ENCODE data around the gene AP5S1. TPM values are rescaled to one million over a fixed set of nuclear protein-coding genes. Genes with fewer than 3 reads are reported as not detected.

Gene AP5S1
- total and polyA plus RNA-seq, 2 of the 13 experiments (the other 11 are each of a cell fraction or from before 2014, with no cell fraction given) = 7.9 to 23.2 TPM

GRCh38 chr20:3811467-3812258 lies 8.7 kb upstream of the AP5S1 start (continued):
- peak; percentile 63; the same call in 1 of the 2 replicates for TF ChIP-seq ZBTB2 (CRISPR knock-in tag; IDR thresholded peaks at IDR 0.05; ENCODE audit: low read depth)
- no peak for TF ChIP-seq SCMH1 (CRISPR knock-in tag; IDR thresholded peaks at IDR 0.05; ENCODE audit: borderline replicate concordance)
- TF ChIP-seq NR3C1 (CRISPR knock-in tag; IDR thresholded peaks at IDR 0.05) = no peak
- no peak for TF ChIP-seq ATM (IDR thresholded peaks at IDR 0.05; ENCODE audit: borderline replicate concordance)
- peak; percentile 60 for TF ChIP-seq YY1 (IDR thresholded peaks at IDR 0.05; ENCODE audit: insufficient read depth, insufficient replicate concordance, low read depth, low read length)
- peak; percentile 84 for TF ChIP-seq RARA (CRISPR knock-in tag; IDR thresholded peaks at IDR 0.05)
- no peak for TF ChIP-seq ZFP82 (CRISPR knock-in tag; IDR thresholded peaks at IDR 0.05; ENCODE audit: borderline replicate concordance)
- TF ChIP-seq ZNF597 (CRISPR knock-in tag; IDR thresholded peaks at IDR 0.05) = no peak
- TF ChIP-seq TCF12 (IDR thresholded peaks at IDR 0.05) = no peak
- TF ChIP-seq TCF12 (CRISPR knock-in tag; IDR thresholded peaks at IDR 0.05) = no peak
- TF ChIP-seq IRF1 (CRISPR knock-in tag; IDR thresholded peaks at IDR 0.05; ENCODE audit: low read depth) = no peak; the same call in 1 of the 2 replicates
- peak; percentile 67; the same call in 1 of the 2 replicates for TF ChIP-seq ZNF629 (CRISPR knock-in tag; conservative IDR thresholded peaks at IDR 0.05)
- peak; percentile 36 for TF ChIP-seq CTCF (CRISPR knock-in tag; IDR thresholded peaks at IDR 0.05)
- peak; percentile 82 for TF ChIP-seq GATAD1 (CRISPR knock-in tag; IDR thresholded peaks at IDR 0.05)
- TF ChIP-seq RNF219 (CRISPR knock-in tag; IDR thresholded peaks at IDR 0.05) = peak; percentile 70; the same call in 1 of the 2 replicates
- peak; percentile 89 for TF ChIP-seq ZNF768 (CRISPR knock-in tag; IDR thresholded peaks at IDR 0.05)
- TF ChIP-seq ZNF761 (CRISPR knock-in tag; conservative IDR thresholded peaks at IDR 0.05) = peak; percentile 92
- TF ChIP-seq POGK (CRISPR knock-in tag; conservative IDR thresholded peaks at IDR 0.05) = peak; percentile 98
- no peak for TF ChIP-seq ZFAT (CRISPR knock-in tag; conservative IDR thresholded peaks at IDR 0.05)
- peak; percentile 88 for TF ChIP-seq ZNF441 (CRISPR knock-in tag; IDR thresholded peaks at IDR 0.05; ENCODE audit: borderline replicate concordance)

Measured in HepG2 (cell line).